NCI-H1436 treated with DMSO at 0.1 percent for 48 hours (cell line): Measurements from ENCODE around the gene SPZ1.
"Not testable (repeated sequence)": the region's sequence is repeated elsewhere in the genome, so short reads cannot be mapped to it uniquely, and the experiment has no call there.

ENCODE experiments used
- DNase-seq: peaks from one replicate; lab custom pipeline; 2025; lab: John Stamatoyannopoulos, UW

SPZ1 gene

GRCh38 chr5:80319702-80320101, at the start of gene SPZ1:
SPZ1 (plus strand) TSS chr5:80320002; CDS start chr5:80320216, 214 bp downstream.
- no peak for DNase-seq

- DNase-seq, result not testable (repeated sequence)
Observed at GRCh38 chr5:80270543-80270942, 49.3 kb upstream of the SPZ1 start.

GRCh38 chr5:80275347-80275746, 44.5 kb upstream of the SPZ1 start:
- no peak for DNase-seq

GRCh38 chr5:80276186-80276585, 43.6 kb upstream of the SPZ1 start:
- DNase-seq, result no peak

GRCh38 chr5:80277191-80277590, 42.6 kb upstream of the SPZ1 start:
- no peak for DNase-seq

GRCh38 chr5:80282054-80282453, 37.7 kb upstream of the SPZ1 start:
- no peak for DNase-seq

- DNase-seq, result no peak
Observed at GRCh38 chr5:80283360-80283759, 36.4 kb upstream of the SPZ1 start.

GRCh38 chr5:80284720-80285119, 35.1 kb upstream of the SPZ1 start:
- DNase-seq, result no peak

- DNase-seq, result no peak
Observed at GRCh38 chr5:80288177-80288576, 31.6 kb upstream of the SPZ1 start.

- no peak for DNase-seq
Observed at GRCh38 chr5:80289320-80289719, 30.5 kb upstream of the SPZ1 start.

GRCh38 chr5:80291761-80292160, 28.0 kb upstream of the SPZ1 start:
- DNase-seq, result no peak

GRCh38 chr5:80296121-80296520, 23.7 kb upstream of the SPZ1 start:
- DNase-seq, result no peak

- DNase-seq, result no peak
Observed at GRCh38 chr5:80299601-80300000, 20.2 kb upstream of the SPZ1 start.

- no peak for DNase-seq
Observed at GRCh38 chr5:80300125-80300524, 19.7 kb upstream of the SPZ1 start.

- DNase-seq, result not testable (repeated sequence)
Observed at GRCh38 chr5:80300796-80301195, 19.0 kb upstream of the SPZ1 start.

GRCh38 chr5:80301342-80301741, 18.5 kb upstream of the SPZ1 start:
- DNase-seq, result not testable (repeated sequence)

- DNase-seq, result no peak
Observed at GRCh38 chr5:80302636-80303035, 17.2 kb upstream of the SPZ1 start.

- DNase-seq, result no peak
Observed at GRCh38 chr5:80308526-80308925, 11.3 kb upstream of the SPZ1 start.

GRCh38 chr5:80309871-80310665, 9.7 kb upstream of the SPZ1 start:
- no peak for DNase-seq

GRCh38 chr5:80315244-80315643, 4.6 kb upstream of the SPZ1 start:
- DNase-seq, result no peak

GRCh38 chr5:80318212-80318611, 1.6 kb upstream of the SPZ1 start:
- no peak for DNase-seq

GRCh38 chr5:80324912-80325311, 5.1 kb downstream of the SPZ1 start:
- DNase-seq, result no peak

GRCh38 chr5:80326468-80326867, 6.7 kb downstream of the SPZ1 start:
- DNase-seq, result no peak

GRCh38 chr5:80337379-80337778, 17.6 kb downstream of the SPZ1 start:
- DNase-seq, result no peak
